Vagina (tissue), 2 donors: ENCODE data around the gene MPV17. TPM values are rescaled to one million over a fixed set of nuclear protein-coding genes. Genes with fewer than 3 reads are reported as not detected.

Source experiments
- DNase-seq, 2 donors: peaks; one replicate each; pipeline ENCODE4 v3.0.0-alpha.2; 2017; ENCODE audit errors: extremely low spot score in 2 of 2
- H3K27ac ChIP-seq: fragments of 200-600 bp; sonication (generic); one replicate; pipeline ENCODE4 v1.5.1; 2019
- H3K27me3 ChIP-seq: fragments of 200-600 bp; sonication (generic); one replicate; pipeline ENCODE4 v1.5.1; 2019
- H3K36me3 ChIP-seq, 2 donors: fragments of 200-600 bp; sonication (generic); one replicate each; pipeline ENCODE4 v1.5.1; 2017 to 2019
- H3K4me1 ChIP-seq: fragments of 200-600 bp; sonication (generic); one replicate; pipeline ENCODE4 v1.5.1; 2019
- H3K4me3 ChIP-seq, 2 donors: fragments of 200-600 bp; sonication (generic); 1 replicate in 1 of 2; 2 replicates in 1 of 2; pipeline ENCODE4 v1.5.1; 2016 to 2019
- H3K9me3 ChIP-seq: fragments of 200-600 bp; sonication (generic); one replicate; pipeline ENCODE4 v1.5.1; 2019
- POLR2A ChIP-seq, 2 donors: fragments of 450-650 bp; IDR thresholded peaks; one replicate each; pipeline ENCODE4 v1.6.1; 2017; ENCODE audit warnings: antibody characterized with exemption in 2 of 2, mild to moderate bottlenecking in 2 of 2, moderate library complexity in 2 of 2
- POLR2AphosphoS5 ChIP-seq, 2 donors: sonication (generic); formaldehyde crosslinking; IDR thresholded peaks; one replicate each; pipeline ENCODE4 v1.9.0; 2017; ENCODE audit warnings: antibody characterized with exemption in 2 of 2, mild to moderate bottlenecking in 2 of 2, low read depth in 1 of 2; ENCODE audit not compliant: insufficient read depth in 1 of 2
- intact Hi-C: fragments of 100-400 bp; cut with DNase I; formaldehyde crosslinking; loops from one replicate; pipeline ENCODE4 v1.15.1; 2023
- total RNA-seq: library from RNA; depleted of rRNA; stranded (reverse); fragments of >200 nt; gene quantifications from one replicate; pipeline ENCODE4 v1.2.3, GENCODE V29; 2016
- TF ChIP-seq, protein P1 (sequence below), 3 experiments: fragments of 450-650 bp in 2 of 3; fragments of 200-600 bp in 1 of 3; sonication (generic) in 1 of 3; IDR thresholded peaks; one replicate each; pipeline ENCODE4 v1.5.1; 2017 to 2019; ENCODE audit warnings: antibody characterized with exemption in 3 of 3, mild to moderate bottlenecking in 2 of 3, moderate library complexity in 2 of 3

The MPV17 gene
- total RNA-seq, 1 donor from 2014 or later: 55.7 TPM

DNA sequence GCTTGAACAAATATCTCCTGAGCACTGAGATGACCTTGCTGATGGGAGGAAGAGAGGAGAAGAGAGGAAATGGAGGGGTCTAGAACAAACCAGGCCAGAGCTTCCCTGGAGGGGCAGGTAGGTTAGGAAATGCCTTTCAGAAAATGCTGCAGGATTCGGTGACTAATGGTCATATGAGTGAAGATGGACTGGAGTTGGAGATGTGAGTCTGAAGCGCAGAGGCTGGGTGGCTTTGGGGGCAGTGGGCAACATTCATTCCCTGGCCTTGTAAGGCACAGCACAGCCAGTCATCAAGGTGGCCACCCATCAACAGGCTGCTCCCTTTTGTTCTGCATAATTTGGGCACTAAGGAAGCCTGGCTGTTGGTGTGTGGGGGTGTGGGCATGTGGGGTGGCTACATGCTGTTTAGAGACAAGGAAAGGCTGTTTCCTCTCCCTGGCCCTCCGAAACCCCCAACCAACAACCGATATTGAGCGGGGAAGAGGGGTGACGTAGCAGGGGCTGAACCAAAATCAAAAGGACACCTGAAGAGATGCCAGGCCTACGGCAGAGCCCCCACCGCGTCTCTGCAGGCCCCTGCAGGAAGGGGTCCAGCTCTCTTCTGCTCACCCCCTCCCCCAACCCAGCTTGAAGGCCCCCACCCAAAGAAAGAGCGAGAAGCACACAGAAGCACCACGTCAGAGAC lies 61.5 kb downstream of the MPV17 start:
- Histone ChIP-seq H3K27ac (no peak overlapping the region), H3K4me1 (peaks cover 31% of the 10 kb centered on the region), H3K27me3 (peaks cover 30% of the 10 kb centered on the region), H3K36me3 (no peaks in the 10 kb centered on the region), H3K4me3 (no peak overlapping the region), H3K9me3 (no peaks in the 10 kb centered on the region)
- DNase-seq: no peak
- intact Hi-C loops: no loop called here
- TF ChIP-seq POLR2A (IDR thresholded peaks at IDR 0.05) (no peak), POLR2AphosphoS5 (IDR thresholded peaks at IDR 0.05; ENCODE audit: insufficient read depth in 1 of 2, low read depth in 1 of 2) (no peak)
- TF ChIP-seq, protein P1, sequence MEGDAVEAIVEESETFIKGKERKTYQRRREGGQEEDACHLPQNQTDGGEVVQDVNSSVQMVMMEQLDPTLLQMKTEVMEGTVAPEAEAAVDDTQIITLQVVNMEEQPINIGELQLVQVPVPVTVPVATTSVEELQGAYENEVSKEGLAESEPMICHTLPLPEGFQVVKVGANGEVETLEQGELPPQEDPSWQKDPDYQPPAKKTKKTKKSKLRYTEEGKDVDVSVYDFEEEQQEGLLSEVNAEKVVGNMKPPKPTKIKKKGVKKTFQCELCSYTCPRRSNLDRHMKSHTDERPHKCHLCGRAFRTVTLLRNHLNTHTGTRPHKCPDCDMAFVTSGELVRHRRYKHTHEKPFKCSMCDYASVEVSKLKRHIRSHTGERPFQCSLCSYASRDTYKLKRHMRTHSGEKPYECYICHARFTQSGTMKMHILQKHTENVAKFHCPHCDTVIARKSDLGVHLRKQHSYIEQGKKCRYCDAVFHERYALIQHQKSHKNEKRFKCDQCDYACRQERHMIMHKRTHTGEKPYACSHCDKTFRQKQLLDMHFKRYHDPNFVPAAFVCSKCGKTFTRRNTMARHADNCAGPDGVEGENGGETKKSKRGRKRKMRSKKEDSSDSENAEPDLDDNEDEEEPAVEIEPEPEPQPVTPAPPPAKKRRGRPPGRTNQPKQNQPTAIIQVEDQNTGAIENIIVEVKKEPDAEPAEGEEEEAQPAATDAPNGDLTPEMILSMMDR (IDR thresholded peaks at IDR 0.05): no peak

Other genes with a start within 250 kb of the MPV17 start
- gene EMILIN1, start 244.5 kb downstream of the MPV17 start, total RNA-seq: 100 TPM
- gene KHK, start 236.3 kb downstream of the MPV17 start, total RNA-seq: 9.3 TPM
- 2.2 TPM for gene CGREF1, start 204.0 kb downstream of the MPV17 start, total RNA-seq
- gene ABHD1, start 199.3 kb downstream of the MPV17 start, total RNA-seq: not detected
- gene PREB, start 188.5 kb downstream of the MPV17 start, total RNA-seq: 57.5 TPM
- gene PRR30, start 183.7 kb downstream of the MPV17 start, total RNA-seq: not detected
- gene TCF23, start 174.1 kb downstream of the MPV17 start, total RNA-seq: 7.4 TPM
- gene ATRAID, start 111.1 kb downstream of the MPV17 start, total RNA-seq: 150 TPM
- 37.3 TPM for gene SLC5A6, start 110.8 kb downstream of the MPV17 start, total RNA-seq
- gene CAD, start 105.7 kb downstream of the MPV17 start, total RNA-seq: 25.0 TPM
- 1.2 TPM for gene SLC30A3, start 60.0 kb downstream of the MPV17 start, total RNA-seq
- gene DNAJC5G, start 47.7 kb downstream of the MPV17 start, total RNA-seq: 1.5 TPM
- 2.5 TPM for gene TRIM54, start 40.7 kb downstream of the MPV17 start, total RNA-seq
- gene UCN, start 14.7 kb downstream of the MPV17 start, total RNA-seq: 3.2 TPM
- 67.5 TPM for gene GTF3C2, start 33.7 kb upstream of the MPV17 start, total RNA-seq
- 37.1 TPM for gene EIF2B4, start 47.2 kb upstream of the MPV17 start, total RNA-seq
- 99.2 TPM for gene SNX17, start 47.5 kb upstream of the MPV17 start, total RNA-seq
- gene ZNF513, start 57.6 kb upstream of the MPV17 start, total RNA-seq: 17.4 TPM
- gene PPM1G, start 86.5 kb upstream of the MPV17 start, total RNA-seq: 45.4 TPM
- 62.6 TPM for gene NRBP1, start 105.5 kb upstream of the MPV17 start, total RNA-seq
- gene KRTCAP3, start 119.3 kb upstream of the MPV17 start, total RNA-seq: 3.9 TPM
- gene IFT172, start 166.6 kb upstream of the MPV17 start, total RNA-seq: 30.7 TPM
- gene FNDC4, start 172.1 kb upstream of the MPV17 start, total RNA-seq: 18.2 TPM
- 0.98 TPM for gene GCKR, start 173.7 kb upstream of the MPV17 start, total RNA-seq